Measurements from ENCODE around the gene KHDRBS1. TPM values are rescaled to one million over a fixed set of nuclear protein-coding genes. Genes with fewer than 3 reads are reported as not detected.
A peak's percentile ranks its signal among the peaks of the same experiment; 100 is the strongest.

KHDRBS1 gene
- total and polyA plus RNA-seq, 2 of the 13 experiments (the other 11 are each of a cell fraction or from before 2014, with no cell fraction given), result 25.1 to 39.0 TPM

- TF ChIP-seq ZNF512 (CRISPR knock-in tag; IDR thresholded peaks at IDR 0.05) (no peak), ZNF598 (CRISPR knock-in tag; IDR thresholded peaks at IDR 0.05; ENCODE audit: borderline replicate concordance) (peak; percentile 64; the same call in 1 of the 2 replicates), STAG1 (CRISPR knock-in tag; IDR thresholded peaks at IDR 0.05) (no peak), KLF6 (CRISPR knock-in tag; IDR thresholded peaks at IDR 0.05) (no peak), EP300 (IDR thresholded peaks at IDR 0.05; ENCODE audit: low read depth in 2 of 2, low read length in 2 of 2) (no peak), EP300 (CRISPR knock-in tag; IDR thresholded peaks at IDR 0.05; ENCODE audit: borderline replicate concordance) (no peak), XRCC5 (optimal IDR thresholded peaks at IDR 0.05; ENCODE audit: low read length) (peak; percentile 47), NBN (conservative IDR thresholded peaks at IDR 0.05) (no peak), FLYWCH1 (CRISPR knock-in tag; IDR thresholded peaks at IDR 0.05) (0 out of 2 replicates have a peak, but pooled peaks have one; percentile 23), ARNT2 (CRISPR knock-in tag; IDR thresholded peaks at IDR 0.05; ENCODE audit: low read depth) (peak; percentile 55), ZNF879 (CRISPR knock-in tag; IDR thresholded peaks at IDR 0.05) (no peak), E2F1 (CRISPR knock-in tag; IDR thresholded peaks at IDR 0.05) (no peak), ZBTB2 (CRISPR knock-in tag; IDR thresholded peaks at IDR 0.05; ENCODE audit: low read depth) (peak; percentile 20; the same call in 1 of the 2 replicates), THRA (CRISPR knock-in tag; IDR thresholded peaks at IDR 0.05; ENCODE audit: borderline replicate concordance) (no peak), ZEB1 (IDR thresholded peaks at IDR 0.05; ENCODE audit: insufficient replicate concordance, low read depth) (no peak), EZH2 (conservative IDR thresholded peaks at IDR 0.05; ENCODE audit: low read depth, low read length) (no peak), BRCA1 (CRISPR knock-in tag; IDR thresholded peaks at IDR 0.05) (no peak), ZNF136 (CRISPR knock-in tag; IDR thresholded peaks at IDR 0.05; ENCODE audit: low read depth) (no peak), ZNF138 (CRISPR knock-in tag; IDR thresholded peaks at IDR 0.05; ENCODE audit: low read depth) (no peak), MNT (IDR thresholded peaks at IDR 0.05) (no peak), MEIS1 (CRISPR knock-in tag; IDR thresholded peaks at IDR 0.05; ENCODE audit: borderline replicate concordance) (no peak), ZNF292 (CRISPR knock-in tag; IDR thresholded peaks at IDR 0.05; ENCODE audit: borderline replicate concordance, low read depth) (no peak), CBX5 (CRISPR knock-in tag; IDR thresholded peaks at IDR 0.05; ENCODE audit: borderline replicate concordance) (no peak)
These were observed 705 bp downstream of the KHDRBS1 start (continued) for GRCh38 chr1:32014199-32014947.
